ENCODE measurements around the gene TLR6.

DNA sequence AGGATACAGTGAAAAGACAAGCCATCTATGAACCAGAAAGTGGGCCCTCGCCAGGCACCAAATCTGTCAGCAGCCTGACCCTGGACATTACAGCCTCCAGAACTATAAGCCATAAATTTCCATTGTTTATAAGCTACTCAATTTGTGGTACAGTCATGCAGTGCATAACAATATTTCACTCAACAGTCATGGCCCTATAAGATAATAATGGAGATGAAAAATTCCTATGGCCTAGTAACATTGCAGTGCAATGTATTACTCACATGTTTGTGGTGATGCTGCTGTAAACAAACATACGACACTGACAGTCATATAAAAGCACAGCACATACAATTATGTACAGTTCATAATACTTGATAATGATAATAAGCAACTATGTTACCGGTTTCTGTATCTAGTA, 34.9 kb downstream of the TLR6 start:
- no peak for TF ChIP-seq POLR2A (IDR thresholded peaks at IDR 0.05)
- TF ChIP-seq CTCF (IDR thresholded peaks at IDR 0.05), result no peak

Measured in heart left ventricle (tissue), 13 donors.